NCI-H2171 treated with DMSO at 0.1 percent for 48 hours (cell line): ENCODE measurements around the gene NFKBIA.
"Not testable (repeated sequence)": the region's sequence is repeated elsewhere in the genome, so short reads cannot be mapped to it uniquely, and the experiment has no call there.

Experiments used
- DNase-seq: peaks from one replicate; lab custom pipeline; 2025; lab: John Stamatoyannopoulos, UW

The NFKBIA gene

DNA sequence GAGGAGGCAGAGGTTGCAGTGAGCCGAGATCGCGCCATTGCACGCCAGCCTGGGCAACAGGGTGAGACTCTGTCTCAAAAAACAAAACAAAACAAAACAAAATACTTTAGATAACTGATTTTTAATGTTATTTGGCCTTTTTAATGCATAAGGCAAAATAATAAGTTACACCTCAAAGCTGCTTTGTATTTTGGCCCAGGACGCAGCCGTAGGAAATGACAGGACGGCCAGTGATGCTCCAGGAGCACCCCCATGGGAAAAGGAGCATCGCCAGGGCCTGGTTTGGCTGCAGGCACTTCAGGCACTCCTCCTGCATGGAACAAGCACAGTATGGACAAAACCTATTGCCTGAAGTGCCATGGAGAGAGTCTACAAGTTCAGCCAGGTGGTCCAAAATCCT, 3.5 kb upstream of the NFKBIA start:
- no peak for DNase-seq

DNA sequence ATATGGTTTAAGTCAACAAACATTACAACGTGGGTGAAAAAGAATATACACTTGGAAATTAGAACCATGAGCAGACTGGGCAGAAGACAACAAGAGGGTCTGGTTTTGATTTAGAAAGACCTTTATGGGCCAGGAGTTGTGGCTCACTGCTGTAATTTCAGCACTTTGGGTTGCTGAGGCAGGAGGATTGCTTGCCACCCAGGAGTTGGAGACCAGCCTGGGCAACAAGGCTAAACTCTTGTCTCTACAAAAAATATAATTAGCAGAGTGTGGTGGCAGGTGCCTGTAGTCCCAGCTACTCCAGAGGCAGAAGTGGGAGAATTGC, 2.7 kb upstream of the NFKBIA start:
- no peak for DNase-seq

DNA sequence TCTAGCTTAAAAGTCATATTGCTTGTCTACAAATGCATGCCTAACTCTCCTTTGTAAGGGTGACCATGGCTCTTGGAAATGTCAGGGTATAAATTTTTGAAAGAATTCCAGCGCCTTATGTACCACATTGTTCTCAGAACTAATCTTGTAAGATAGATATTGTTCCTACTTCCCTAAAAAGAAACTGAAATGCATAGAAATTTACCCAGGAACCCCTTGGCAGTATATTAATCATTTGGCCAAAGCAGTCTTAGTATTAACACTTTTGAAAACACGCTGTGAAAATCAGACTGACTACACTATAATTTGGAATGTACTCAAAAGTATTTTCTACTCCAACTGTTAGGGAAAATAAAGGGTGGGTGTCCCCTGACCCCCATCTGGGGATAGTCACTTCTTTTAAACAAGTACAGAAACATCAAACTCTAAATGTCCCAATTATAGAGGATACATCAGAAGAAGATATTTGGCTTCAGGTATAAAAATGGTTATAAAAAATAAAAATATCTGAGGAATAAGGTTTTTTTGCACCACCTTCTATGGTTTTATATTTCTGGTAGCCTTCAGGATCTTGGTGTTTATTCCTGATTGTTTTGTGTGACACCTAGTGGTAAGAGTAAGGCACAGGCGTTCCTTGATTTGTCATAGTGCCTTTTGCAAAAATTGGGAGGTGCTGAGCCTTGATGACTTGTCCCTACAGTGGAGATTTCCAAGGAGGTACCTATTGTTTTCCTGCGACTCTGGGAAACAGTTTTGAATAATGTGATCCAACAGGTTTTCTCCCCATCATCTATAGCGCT, 2.2 kb upstream of the NFKBIA start:
- peak; percentile 84 for DNase-seq

DNA sequence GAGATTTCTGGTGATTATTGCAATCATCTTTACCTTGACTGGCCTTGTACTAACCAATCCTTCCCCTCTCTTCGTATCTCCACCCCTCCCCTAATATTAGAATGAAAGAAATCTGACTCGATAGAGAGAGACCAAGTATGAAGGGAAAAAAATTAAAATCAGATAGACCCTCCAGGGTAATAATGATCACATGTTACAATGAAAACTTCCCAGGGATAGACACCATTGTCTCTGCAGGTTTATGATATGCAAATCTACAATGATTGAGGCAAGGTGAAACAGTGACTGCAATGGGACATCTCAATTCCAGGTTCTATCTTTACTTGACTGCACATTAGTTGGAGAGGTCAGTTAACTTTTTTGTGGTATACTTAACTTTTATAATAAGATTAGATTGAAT, 1.5 kb upstream of the NFKBIA start:
- no peak for DNase-seq

DNA sequence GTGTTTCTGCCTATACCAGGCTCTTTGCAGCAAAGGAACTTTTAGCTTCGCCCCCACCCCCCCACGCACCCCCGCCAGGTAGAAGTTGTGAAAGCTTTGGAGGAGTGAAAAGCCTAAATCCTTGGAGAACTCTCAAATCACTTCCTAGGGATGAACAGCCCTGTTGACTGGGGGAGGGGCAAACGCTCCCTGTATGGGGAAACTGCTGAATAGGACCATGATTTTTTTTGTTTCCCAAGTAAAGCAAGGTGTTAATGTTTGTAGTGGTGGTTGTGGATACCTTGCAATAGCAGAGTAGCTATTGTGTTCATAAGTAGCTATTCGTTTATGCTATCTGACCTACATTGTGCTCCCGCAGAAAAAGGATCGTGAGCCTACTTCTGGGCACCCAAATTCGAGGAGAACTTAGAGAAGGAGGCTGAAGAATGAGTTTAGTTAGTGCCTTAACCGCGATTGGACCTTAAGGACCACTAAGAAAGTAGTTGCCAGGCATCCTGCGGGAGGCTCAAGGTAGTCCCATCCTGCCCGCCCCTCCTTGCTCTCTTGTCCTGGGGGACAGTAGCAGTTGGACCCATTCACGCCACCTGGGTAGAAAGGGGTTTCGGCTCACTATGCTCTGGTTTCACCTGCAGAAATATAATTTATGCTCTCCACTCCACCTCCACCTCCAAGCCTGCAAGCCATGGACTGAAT, 901 bp upstream of the NFKBIA start:
- peak; percentile 44 for DNase-seq

DNA sequence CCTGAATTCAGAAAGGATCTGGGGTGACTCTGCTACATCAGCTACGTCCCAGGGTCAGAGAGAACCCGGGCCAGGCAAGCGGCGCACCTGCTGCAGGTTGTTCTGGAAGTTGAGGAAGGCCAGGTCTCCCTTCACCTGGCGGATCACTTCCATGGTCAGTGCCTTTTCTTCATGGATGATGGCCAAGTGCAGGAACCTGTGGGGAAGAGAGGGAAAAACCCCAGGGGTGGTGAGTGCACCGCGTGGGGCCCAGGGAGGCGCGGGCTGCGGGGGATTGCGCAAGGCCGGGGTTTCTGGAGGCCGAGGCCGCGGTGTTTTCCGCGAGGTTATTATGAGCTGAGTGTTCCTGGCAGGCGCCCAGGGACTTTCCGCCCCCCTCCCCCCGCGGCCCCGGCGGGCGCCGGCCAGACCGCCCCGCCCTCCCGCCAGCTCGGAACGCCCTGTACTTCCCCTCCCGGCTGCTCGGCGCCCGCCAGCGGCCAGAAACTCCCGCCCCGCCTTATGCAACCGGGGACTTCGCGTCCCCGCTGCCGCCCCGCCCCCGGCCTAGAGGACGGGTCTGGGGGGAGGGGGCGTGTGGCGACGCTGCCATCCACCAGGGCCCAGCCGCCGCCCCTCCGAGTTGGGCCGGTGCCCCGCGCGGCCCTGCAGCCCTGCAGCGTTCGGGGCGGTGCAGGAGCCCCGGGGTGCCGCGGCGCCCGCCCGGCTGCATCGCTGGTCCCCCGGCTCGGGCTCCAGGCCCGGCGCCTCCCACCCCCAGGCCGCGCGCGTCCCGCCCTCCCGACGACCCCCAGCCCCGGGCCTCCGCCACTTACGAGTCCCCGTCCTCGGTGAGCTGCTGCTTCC, 723 bp downstream of the NFKBIA start:
- DNase-seq: peak; percentile 94

DNA sequence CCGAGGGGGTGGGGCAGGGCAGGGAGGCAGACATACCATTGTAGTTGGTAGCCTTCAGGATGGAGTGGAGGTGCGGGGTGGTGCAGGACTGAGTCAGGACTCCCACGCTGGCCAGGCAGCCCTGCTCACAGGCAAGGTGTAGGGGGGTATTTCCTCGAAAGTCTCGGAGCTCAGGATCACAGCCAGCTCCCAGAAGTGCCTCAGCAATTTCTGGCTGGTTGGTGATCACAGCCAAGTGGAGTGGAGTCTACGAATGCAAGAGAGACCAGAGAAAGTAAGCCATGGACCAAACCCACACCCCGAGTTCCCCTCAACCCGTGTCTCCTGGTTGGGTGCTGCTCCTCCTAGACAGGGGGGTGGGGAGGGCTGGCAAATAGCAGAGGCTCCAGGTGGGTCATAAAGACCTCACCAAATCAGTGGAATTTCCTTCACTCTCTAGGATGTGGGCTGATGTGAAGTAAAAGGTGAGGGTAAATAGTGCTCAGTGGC, 1.4 kb downstream of the NFKBIA start:
- DNase-seq: no peak

DNA sequence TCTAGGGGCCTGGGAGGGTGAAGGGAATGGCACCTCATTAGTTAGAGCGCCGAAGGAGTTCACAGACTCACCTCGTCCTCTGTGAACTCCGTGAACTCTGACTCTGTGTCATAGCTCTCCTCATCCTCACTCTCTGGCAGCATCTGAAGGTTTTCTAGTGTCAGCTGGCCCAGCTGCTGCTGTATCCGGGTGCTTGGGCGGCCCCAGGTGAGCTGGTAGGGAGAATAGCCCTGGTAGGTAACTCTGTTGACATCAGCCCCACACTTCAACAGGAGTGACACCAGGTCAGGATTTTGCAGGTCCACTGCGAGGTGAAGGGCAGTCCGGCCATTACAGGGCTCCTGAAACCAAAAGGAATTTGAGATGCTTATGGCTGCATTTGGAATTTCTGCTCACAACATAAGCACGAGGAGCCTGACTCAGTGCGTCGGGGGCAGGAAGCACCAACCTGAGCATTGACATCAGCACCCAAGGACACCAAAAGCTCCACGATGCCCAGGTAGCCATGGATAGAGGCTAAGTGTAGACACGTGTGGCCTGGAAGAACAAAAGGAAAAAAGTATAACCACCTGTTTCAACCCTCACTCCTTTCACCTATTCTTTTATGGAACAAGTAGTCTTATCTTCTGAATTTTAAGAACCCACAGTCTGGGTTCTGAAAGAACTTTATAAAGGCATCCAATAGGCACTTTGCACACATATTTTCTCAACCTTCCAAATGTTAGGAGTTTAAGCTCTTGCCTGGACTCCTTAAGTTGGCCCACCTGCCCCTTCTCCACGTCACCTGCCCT, 2.0 kb downstream of the NFKBIA start:
- no peak for DNase-seq

DNA sequence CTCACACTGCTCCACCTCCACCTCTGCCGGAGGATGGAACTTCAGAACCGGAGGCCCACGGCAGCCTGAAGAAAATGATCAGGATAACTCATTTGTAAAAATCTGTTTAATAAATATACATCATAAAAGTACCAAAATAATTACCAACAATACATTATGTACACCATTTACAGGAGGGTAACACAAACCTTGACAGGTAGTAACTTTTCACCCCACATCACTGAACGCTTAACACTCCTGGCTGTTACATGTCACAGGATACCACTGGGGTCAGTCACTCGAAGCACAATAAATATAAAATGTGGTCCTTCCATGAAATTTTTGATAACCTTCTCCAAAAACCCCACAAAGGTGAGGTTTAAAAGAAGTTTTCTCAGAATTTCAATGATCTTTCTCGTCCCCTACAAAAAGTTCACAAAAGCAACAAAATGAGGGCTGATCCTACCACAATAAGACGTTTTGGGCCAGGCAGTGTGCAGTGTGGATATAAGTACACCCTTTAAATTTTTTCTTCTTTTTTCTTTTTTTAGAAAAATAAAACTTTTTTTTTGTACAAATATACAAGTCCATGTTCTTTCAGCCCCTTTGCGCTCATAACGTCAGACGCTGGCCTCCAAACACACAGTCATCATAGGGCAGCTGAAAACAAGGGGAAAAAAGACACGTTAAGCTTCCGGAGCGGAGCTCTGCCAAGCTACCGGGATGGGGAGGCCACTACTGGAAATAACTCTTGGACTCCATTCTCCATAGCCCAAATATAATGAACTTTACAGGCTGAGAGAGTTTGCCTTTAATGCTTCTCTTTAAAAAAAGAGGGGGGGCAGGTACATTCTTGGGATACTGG, 2.9 kb downstream of the NFKBIA start:
- DNase-seq: no peak

DNA sequence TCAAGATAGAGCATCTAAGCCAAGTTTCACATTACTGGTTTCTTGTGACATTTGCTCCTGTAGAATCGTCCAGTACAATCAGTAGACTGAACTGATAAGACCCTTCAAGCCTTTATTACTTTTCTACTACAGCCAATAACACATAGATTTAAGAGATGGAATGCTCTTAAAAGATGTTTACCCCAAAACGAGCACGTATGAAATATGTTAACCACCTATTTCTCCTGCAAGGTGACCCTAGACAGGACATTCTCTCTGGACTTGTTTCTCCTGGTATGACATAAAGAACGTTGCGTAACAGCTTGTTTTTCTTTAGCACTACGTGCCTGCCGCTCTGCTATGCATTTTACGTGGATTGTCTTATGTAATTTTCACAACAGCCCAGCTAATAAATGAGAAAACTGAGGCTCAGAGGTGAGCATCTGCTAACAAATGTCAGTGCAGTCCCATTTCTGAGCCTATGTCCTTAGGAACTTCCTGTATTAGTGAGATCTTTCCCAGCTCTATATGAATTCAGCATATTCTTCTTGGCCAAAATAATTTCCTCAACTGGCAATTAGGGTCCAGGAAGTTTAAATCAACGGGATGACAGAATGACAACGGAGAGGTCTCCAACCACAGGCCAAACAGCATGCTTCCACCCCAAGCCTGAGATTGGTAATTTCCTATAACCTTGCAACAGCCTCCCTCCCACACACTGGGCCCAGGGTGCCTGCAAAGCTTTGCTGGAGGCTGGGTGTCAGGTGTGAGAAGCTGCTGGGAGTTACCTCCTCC, 3.7 kb downstream of the NFKBIA start:
- no peak for DNase-seq

DNA sequence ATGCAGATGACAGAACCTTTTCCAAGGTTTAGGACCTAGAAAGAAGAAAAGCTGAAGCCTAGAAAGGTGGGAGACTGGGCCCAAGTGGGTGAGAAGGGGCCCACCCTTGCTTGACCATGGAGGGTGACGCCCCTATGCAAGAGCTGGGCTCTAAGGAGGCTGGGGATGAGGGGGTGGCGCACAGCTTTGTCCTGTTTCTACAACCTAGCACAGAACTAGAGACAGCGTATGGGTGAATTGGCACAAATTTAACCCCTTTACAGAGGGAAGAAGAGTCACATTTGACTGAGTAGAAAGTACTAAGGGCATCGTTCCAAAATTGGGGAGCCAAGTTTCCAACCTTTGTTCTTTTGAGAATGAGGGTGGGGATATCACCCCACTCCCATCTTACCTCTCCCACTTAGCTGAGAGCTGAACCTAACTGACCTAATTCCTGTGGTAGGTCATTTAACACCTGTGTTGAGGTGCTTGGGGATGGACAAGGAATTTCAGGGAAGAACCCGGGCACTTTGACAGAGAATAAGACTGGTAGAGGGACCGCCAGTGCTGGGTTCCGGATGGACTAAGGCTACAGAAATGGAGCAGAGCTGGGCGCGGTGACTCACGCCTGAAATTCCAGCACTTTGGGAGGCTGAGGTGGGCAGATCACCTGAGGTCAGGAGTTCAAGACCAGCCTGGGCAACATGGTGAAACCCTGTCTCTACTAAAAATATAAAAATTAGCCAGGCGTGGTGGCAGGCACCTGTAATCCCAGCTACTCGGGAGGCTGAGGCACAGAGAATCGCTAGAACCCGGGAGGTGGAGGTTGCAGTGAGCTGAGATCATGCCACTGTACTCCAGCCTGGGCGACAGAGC, 5.2 kb downstream of the NFKBIA start:
- DNase-seq: no peak

DNA sequence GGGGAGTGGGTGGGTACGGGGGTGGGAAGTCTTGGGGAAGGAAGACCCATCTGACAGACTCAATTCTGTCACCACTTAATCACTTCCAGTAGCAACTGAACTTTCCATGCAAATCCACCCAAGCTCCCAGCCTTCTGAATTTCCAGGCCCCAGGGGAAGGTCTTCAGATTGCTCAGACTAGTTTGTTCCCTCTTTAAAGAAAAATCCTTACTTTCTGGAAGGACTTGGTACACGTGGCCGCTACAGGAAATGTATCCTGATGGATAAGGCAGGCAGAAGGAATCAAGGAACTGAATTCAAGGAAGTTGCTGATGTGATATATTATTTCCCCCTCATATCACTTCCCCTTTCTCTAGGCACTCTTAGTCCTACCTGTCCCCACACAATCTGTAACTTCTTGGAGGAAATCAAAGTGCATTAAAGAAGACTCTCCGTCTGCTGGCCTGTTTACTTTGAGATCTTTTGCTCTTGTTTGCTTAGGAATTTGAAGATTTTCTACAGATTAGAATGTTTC, 6.4 kb downstream of the NFKBIA start:
- DNase-seq: no peak

DNA sequence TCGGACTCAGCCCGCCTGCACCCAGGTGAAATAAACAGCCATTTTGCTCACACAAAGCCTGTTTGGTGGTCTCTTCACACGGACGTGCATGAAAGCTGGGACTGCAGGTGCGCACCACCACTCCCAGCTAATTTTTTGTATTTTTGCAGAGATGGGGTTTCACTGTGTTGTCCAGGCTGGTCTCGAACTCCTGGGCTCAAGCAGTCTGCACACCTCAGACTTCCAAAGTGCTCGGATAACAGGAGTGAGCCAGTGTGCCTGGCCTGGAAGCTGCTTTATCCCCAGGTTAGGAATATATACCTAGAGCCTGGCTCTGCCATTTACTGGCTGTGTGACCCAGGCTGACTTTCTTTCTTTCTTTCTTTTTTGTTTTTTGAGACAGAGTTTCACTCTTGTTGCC, 7.9 kb downstream of the NFKBIA start:
- DNase-seq: not testable (repeated sequence)

DNA sequence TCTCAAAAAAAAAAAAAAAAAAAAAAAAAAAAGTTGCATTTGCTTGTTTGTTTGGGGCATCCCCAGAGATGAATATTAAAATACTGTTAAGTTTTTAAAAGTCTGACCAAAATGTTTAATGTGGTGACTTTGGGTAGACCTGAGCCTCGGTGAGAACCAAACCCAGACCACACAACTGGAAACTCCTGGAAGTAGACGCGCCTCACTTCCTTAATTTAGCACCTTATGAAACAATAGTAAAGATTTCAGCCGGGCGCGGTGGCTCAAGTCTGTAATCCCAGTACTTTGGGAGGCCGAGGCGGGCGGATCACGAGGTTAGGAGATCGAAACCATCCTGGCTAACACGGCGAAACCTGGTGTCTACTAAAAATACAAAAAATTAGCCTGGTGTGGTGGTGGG, 9.3 kb downstream of the NFKBIA start:
- no peak for DNase-seq

DNA sequence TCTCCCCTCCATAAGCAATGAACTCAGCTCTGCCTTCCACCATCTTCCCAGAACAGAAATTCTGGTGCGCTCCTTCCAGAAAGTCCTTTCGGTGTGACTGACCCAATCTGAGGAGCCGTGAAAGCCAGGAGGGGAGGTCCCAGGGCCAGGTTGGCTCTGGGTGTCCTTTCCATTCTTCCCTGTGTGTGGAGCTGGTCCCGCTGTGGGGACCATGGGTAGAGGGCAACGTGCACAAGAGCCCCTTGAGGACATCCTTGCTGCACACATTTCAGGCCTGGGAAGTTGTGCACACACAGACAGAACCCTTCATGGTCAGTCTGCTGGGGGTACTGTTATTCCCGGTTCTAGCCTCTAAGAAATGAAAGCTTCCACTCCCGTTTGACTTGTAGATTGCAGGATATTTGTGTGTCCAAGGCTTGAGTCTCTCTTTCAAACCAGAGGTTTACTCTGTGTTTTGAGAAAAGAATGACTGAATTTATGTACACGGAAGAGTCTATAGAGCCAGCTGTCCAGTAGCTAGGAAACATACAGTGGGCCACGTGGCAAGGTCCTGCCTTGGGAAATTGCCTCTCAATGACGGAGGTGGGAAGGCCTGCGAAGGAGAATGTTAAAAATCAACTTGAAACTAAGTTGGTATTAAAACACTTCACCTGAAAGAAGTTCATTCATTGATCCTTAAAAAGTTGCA, 10.1 kb downstream of the NFKBIA start:
- DNase-seq: no peak

DNA sequence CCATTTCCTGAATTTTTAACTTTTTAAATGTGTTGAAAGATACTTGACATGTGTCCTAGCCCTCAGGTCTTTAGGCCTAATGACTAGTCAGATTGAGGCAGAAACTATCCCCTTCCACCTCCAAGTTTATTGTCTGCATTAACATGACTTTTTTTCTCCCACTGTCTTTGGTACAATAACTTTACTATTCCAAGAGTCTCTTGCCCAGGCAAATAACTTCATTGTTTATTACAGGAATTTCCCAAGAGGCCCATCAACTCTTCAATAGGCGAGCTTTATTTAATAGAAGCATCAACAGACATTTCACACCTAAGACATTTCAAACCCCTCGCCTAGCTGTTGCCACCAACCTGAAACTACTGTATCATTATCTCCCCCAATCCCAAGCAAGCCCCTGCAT, 10.7 kb downstream of the NFKBIA start:
- DNase-seq: no peak

DNA sequence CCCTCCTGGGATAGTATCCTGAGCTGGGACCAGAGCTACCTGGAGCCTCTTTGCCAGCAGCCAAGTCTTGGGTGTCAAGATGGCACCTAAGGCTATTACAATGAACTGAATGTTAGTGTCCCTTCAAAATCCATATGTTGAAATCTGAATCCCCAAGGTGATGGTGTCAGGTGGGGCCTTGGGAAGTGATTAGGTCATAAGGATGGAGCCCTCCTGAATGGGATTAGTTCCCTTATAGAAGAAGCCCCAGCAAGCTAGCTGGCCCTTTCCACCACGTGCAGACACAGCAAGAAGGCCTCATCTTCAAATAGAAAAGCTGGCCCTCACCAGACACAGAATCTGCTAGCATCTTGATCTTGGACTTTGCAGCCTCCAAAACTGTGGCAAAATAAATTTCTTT, 12.4 kb downstream of the NFKBIA start:
- DNase-seq: no peak

DNA sequence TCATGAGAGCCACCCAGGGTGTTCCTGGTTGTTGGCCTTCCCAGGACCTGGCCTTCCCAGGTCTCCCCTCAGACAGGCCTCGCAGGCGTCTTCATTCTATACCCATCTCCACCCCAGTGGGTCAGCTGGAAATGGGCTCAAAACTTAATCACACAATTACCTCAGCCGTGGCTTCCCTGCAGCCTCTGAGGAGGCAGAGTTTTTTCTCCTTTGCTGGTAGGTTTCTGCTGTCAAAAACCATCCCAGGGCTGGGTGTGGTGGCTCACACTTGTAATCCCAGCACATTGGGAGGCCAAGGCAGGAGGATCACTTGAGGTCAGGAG, 13.2 kb downstream of the NFKBIA start:
- no peak for DNase-seq
